ENCODE data around the gene RPL23.
"Not testable (repeated sequence)": the region's sequence is repeated elsewhere in the genome, so short reads cannot be mapped to it uniquely, and the experiment has no call there.

The RPL23 gene

DNA sequence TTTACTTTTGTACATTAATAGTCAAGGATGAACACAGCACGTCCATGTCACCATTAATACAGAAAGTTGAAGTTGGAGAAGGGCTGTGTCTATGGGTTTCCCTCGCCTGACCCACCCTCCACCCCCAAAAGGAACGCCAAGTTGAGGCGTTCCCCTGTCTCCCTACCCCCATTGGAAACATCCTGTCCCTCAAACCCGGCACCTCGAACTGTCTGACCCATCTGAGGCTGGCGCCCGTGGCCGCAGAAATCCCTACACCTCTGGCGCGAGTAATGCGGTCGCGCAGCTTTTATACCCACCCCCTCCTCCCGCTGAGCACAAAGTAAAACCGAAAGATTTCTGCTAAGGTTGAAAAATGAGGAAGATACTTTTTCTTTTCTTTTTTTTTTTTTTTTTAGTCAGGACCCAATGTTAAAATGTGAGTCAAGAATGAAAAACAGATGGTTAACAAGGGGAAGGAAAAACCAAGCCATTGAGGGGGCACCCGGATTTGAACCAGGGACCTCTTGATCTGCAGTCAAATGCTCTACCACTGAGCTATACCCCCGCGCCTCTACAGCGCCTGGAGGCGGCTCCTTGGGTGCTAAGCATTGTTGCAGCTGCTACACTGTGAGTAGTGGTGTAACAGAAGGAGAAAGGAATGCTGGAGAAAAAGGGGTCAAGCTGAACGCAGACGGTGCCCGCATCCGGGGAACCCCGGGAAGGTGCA is 15.4 kb upstream of the RPL23 start:
- DNase-seq (ENCODE audit: insufficient read length, low spot score) (peak; percentile 88), FAIRE-seq (no peak)

GRCh38 chr17:38867968-38868816 is 14.7 kb upstream of the RPL23 start:
- DNase-seq (ENCODE audit: insufficient read length, low spot score), result no peak
- FAIRE-seq, result no peak

- no peak for DNase-seq (ENCODE audit: insufficient read length, low spot score)
- FAIRE-seq, result no peak
Measured at GRCh38 chr17:38867179-38867967, 13.9 kb upstream of the RPL23 start.

GRCh38 chr17:38864636-38865398 is 11.3 kb upstream of the RPL23 start:
- DNase-seq (ENCODE audit: insufficient read length, low spot score), result peak; percentile 61
- FAIRE-seq, result no peak

GRCh38 chr17:38861399-38861843 is 7.9 kb upstream of the RPL23 start:
- no peak for DNase-seq (ENCODE audit: insufficient read length, low spot score)
- FAIRE-seq, result no peak

GRCh38 chr17:38857271-38857670 is 3.8 kb upstream of the RPL23 start:
- DNase-seq (ENCODE audit: insufficient read length, low spot score) (no peak), FAIRE-seq (no peak)

- not testable (repeated sequence) for FAIRE-seq; DNase-seq (ENCODE audit: insufficient read length, low spot score)
Measured at GRCh38 chr17:38855101-38855714, 1.7 kb upstream of the RPL23 start.

GRCh38 chr17:38852771-38853291 is 690 bp downstream of the RPL23 start:
- no peak for FAIRE-seq
- DNase-seq (ENCODE audit: insufficient read length, low spot score), result no peak

GRCh38 chr17:38851434-38851833 is 2.1 kb downstream of the RPL23 start:
- FAIRE-seq (no peak), DNase-seq (ENCODE audit: insufficient read length, low spot score) (no peak)

- FAIRE-seq, result no peak
Measured at GRCh38 chr17:38850374-38850773, 3.1 kb downstream of the RPL23 start.

GRCh38 chr17:38848939-38849605 is 4.4 kb downstream of the RPL23 start:
- DNase-seq (ENCODE audit: insufficient read length, low spot score), result no peak
- FAIRE-seq, result no peak

More at GRCh38 chr17:38850374-38850773, 3.1 kb downstream of the RPL23 start:
- no peak for DNase-seq (ENCODE audit: insufficient read length, low spot score)

- no peak for FAIRE-seq
Measured at GRCh38 chr17:38848557-38848891, 5.0 kb downstream of the RPL23 start.

DNA sequence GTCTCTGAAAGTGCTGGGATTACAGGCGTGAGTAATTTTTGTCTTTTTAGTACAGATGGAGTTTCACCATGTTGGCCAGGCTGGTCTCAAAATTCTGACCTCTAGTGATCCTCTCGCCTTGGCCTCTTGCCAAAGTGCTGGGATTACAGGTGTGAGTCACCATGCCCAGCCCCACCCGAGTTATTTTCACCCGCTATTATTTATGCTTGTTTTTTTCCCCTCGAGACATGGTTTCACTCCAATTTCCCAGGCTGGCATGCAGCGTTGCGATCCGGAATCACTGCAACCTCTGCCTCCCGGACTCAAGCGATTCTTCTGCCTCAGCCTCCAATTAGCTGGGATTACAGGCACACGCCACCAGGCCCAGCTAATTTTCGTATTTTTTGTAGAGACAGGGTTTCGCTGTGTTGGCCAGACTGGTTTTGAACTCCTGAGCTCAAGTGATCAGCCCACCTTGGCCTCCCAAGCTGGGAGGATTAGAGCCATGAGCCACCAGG is 9.2 kb downstream of the RPL23 start:
- DNase-seq (ENCODE audit: insufficient read length, low spot score) (no peak), FAIRE-seq (peak; percentile 31)

More at GRCh38 chr17:38848557-38848891, 5.0 kb downstream of the RPL23 start:
- DNase-seq (ENCODE audit: insufficient read length, low spot score), result no peak

- no peak for DNase-seq (ENCODE audit: insufficient read length, low spot score)
- no peak for FAIRE-seq
Measured at GRCh38 chr17:38825762-38826247, 27.7 kb downstream of the RPL23 start.

GRCh38 chr17:38824899-38825761 is 28.4 kb downstream of the RPL23 start, which contains the start of gene CWC25:
TSS of gene CWC25 (minus strand) at chr17:38825321. CDS start at chr17:38825183, 138 bp downstream.
- peak; percentile 96 for DNase-seq (ENCODE audit: insufficient read length, low spot score)
- no peak for FAIRE-seq

DNA sequence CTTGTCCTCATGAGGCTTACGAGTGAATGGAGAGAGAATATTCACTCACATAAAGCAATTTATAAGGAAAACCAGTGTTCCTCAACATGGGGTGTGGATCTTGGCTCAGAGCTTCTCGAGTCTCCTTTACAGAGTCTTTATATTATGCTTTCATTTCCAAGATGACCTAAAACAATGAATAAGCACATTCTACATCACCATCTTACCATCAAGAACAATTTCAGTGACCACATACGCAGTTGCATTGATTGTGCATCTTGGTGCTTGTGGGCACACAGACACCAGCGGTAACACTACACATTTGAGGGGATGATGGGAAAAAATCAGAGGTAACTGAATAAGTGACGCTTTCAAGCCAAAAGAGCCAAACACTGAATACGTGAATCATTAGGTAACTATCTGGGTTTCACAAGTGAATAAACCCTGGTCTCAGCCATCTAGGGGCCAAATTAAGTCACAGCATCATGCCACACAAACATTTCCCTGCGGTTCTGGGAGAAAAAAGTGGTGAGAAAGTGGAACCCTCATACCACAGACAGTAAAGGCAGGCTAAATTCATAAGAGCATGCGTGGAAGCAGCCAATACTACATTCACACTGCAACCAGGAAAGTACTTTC is 37.8 kb downstream of the RPL23 start:
- no peak for FAIRE-seq

DNA sequence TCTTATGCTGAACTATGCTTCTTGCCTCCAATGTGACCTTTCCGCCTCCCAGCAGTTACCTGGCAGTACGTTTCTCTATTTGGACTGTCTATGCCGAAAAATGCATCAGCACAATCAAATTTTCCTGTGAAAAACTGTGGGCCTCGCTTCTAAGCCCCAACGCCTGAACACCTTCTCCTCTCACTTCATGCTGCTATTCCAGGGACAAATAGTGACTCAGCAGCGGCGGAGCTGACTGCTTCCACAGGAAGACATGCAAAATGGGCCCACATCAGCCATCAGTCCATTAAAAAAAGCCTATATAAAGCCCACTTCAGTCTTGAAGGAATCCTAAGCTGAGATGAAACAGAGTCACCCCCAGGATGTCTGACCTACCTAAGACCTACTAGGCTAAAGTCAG is 43.7 kb downstream of the RPL23 start:
- no peak for DNase-seq (ENCODE audit: insufficient read length, low spot score)

More for the DNA sequence above, 37.8 kb downstream of the RPL23 start:
- DNase-seq (ENCODE audit: insufficient read length, low spot score), result no peak

More for the DNA sequence above, 43.7 kb downstream of the RPL23 start:
- no peak for FAIRE-seq
